HepG2 (cell line): ENCODE results near the gene CCNG1. TPM values are rescaled to one million over a fixed set of nuclear protein-coding genes. Genes with fewer than 3 reads are reported as not detected.

Experiments
- ADNP ChIP-seq: sonication (generic); formaldehyde crosslinking; IDR thresholded peaks from 2 replicates; pipeline ENCODE4 v1.4.0; 2020; ENCODE audit warnings: missing genetic modification reagents
- BRD4 ChIP-seq: sonication (generic); formaldehyde crosslinking; IDR thresholded peaks from 2 replicates; pipeline ENCODE4 v1.4.0; 2020; ENCODE audit warnings: missing genetic modification reagents
- CBX5 ChIP-seq: sonication (generic); formaldehyde crosslinking; IDR thresholded peaks from 2 replicates; pipeline ENCODE4 v1.4.0; 2020; ENCODE audit warnings: missing genetic modification reagents, borderline replicate concordance
- CCDC6 ChIP-seq: sonication (generic); formaldehyde crosslinking; IDR thresholded peaks from 2 replicates; pipeline ENCODE4 v1.8.1; 2022; ENCODE audit warnings: mild to moderate bottlenecking, missing genetic modification reagents, moderate library complexity
- CREBL2 ChIP-seq: sonication (generic); formaldehyde crosslinking; IDR thresholded peaks from 2 replicates; pipeline ENCODE4 v1.8.1; 2023; ENCODE audit warnings: missing genetic modification reagents, mild to moderate bottlenecking, borderline replicate concordance
- DMTF1 ChIP-seq: sonication (generic); formaldehyde crosslinking; IDR thresholded peaks from 2 replicates; pipeline ENCODE4 v1.4.0; 2020; ENCODE audit warnings: mild to moderate bottlenecking, missing genetic modification reagents
- FOSL1 ChIP-seq: sonication (generic); formaldehyde crosslinking; IDR thresholded peaks from 2 replicates; pipeline ENCODE4 v1.9.0; 2021; ENCODE audit warnings: missing genetic modification reagents, borderline replicate concordance
- GATA4 ChIP-seq: sonication (generic); IDR thresholded peaks from 2 replicates; pipeline ENCODE4 v1.6.1; 2016; ENCODE audit warnings: antibody characterized with exemption, low read depth, borderline replicate concordance
- GATAD2A ChIP-seq: IDR thresholded peaks from 2 replicates; pipeline ENCODE4 v1.6.1; 2016
- HINFP ChIP-seq: sonication (generic); formaldehyde crosslinking; IDR thresholded peaks from 2 replicates; pipeline ENCODE4 v1.4.0; 2020; ENCODE audit warnings: low read depth, mild to moderate bottlenecking, missing genetic modification reagents
- ISX ChIP-seq: sonication (generic); formaldehyde crosslinking; conservative IDR thresholded peaks from 2 replicates; pipeline ENCODE4 v1.5.0; 2020; ENCODE audit warnings: missing genetic modification reagents
- KDM1A ChIP-seq: IDR thresholded peaks from 2 replicates; pipeline ENCODE4 v1.6.1; 2016; ENCODE audit warnings: missing compliant biosample characterization
- MNT ChIP-seq: fragments of 450-650 bp; IDR thresholded peaks from 2 replicates; pipeline ENCODE4 v1.6.1; 2016
- NFKB2 ChIP-seq: sonication (generic); formaldehyde crosslinking; IDR thresholded peaks from 2 replicates; pipeline ENCODE4 v1.4.0; 2020; ENCODE audit warnings: missing genetic modification reagents, borderline replicate concordance
- PREB ChIP-seq: sonication (generic); formaldehyde crosslinking; IDR thresholded peaks from 2 replicates; pipeline ENCODE4 v1.4.0; 2020; ENCODE audit warnings: missing genetic modification reagents
- SIN3A ChIP-seq: IDR thresholded peaks from 2 replicates; pipeline ENCODE4 v1.6.1; 2011; ENCODE audit warnings: low read depth, mild to moderate bottlenecking, control low read depth, low read length, borderline replicate concordance
- TSC22D2 ChIP-seq: sonication (generic); formaldehyde crosslinking; IDR thresholded peaks from 2 replicates; pipeline ENCODE4 v1.5.1; 2020; ENCODE audit warnings: missing genetic modification reagents, mild to moderate bottlenecking, borderline replicate concordance
- ZIK1 ChIP-seq: sonication (generic); formaldehyde crosslinking; IDR thresholded peaks from 2 replicates; pipeline ENCODE4 v1.5.0; 2020; ENCODE audit warnings: mild to moderate bottlenecking, low read depth, missing genetic modification reagents, borderline replicate concordance
- ZKSCAN8 ChIP-seq: IDR thresholded peaks from 2 replicates; pipeline ENCODE4 v1.6.1; 2016; ENCODE audit warnings: borderline replicate concordance, missing genetic modification reagents, missing compliant biosample characterization
- ZNF263 ChIP-seq: sonication (generic); formaldehyde crosslinking; IDR thresholded peaks from 2 replicates; pipeline ENCODE4 v1.4.0; 2020; ENCODE audit warnings: missing genetic modification reagents
- ZNF484 ChIP-seq: sonication (generic); formaldehyde crosslinking; IDR thresholded peaks from 2 replicates; pipeline ENCODE4 v1.5.1; 2020; ENCODE audit warnings: mild to moderate bottlenecking, low read depth, missing genetic modification reagents, borderline replicate concordance
- ZNF782 ChIP-seq: sonication (generic); formaldehyde crosslinking; IDR thresholded peaks from 2 replicates; pipeline ENCODE4 v1.4.0; 2020; ENCODE audit warnings: missing genetic modification reagents, mild to moderate bottlenecking, borderline replicate concordance
- polyA plus RNA-seq, 8 experiments: library from polyadenylated mRNA; depleted of rRNA in 3 of 8; stranded (reverse) in 7 of 8; unstranded in 1 of 8; fragments of >200 nt; fragmentation: Illumina TruSeq in 4 of 8; extraction: Trizol in 4 of 8; gene quantifications; 2 replicates each; pipeline versions ENCODE4 v1.2.1 to v1.2.3, GENCODE V29; 2011 to 2016; ENCODE audit warnings: low read depth in 4 of 8, missing spikeins in 1 of 8, mixed read lengths in 1 of 8; ENCODE audit not compliant: insufficient read depth in 1 of 8
- total RNA-seq, 5 experiments: library from RNA; depleted of rRNA; stranded (reverse); fragments of >200 nt; fragmentation: Illumina TruSeq; extraction: Trizol; gene quantifications; 2 replicates each; pipeline ENCODE4 v1.2.3, GENCODE V29; 2016; ENCODE audit warnings: low read depth in 1 of 5

Gene CCNG1
- total and polyA plus RNA-seq, 2 of the 13 experiments (the other 11 are each of a cell fraction or from before 2014, with no cell fraction given): 181 to 353 TPM

- TF ChIP-seq DMTF1 (CRISPR knock-in tag): no peak
- TF ChIP-seq CCDC6 (CRISPR knock-in tag): peak; percentile 62; the same call in 1 of the 2 replicates
- peak; percentile 53; the same call in 1 of the 2 replicates for TF ChIP-seq SIN3A
- no peak for TF ChIP-seq CREBL2 (CRISPR knock-in tag)
- no peak for TF ChIP-seq ZKSCAN8 (CRISPR knock-in tag)
- TF ChIP-seq ZNF782 (CRISPR knock-in tag): no peak
- TF ChIP-seq GATA4: 0 out of 2 replicates have a peak, but pooled peaks have one; percentile 31
- peak; percentile 71; the same call in 1 of the 2 replicates for TF ChIP-seq NFKB2 (CRISPR knock-in tag)
- no peak for TF ChIP-seq MNT
- TF ChIP-seq BRD4: no peak
- no peak for TF ChIP-seq TSC22D2 (CRISPR knock-in tag)
- no peak for TF ChIP-seq ZNF263 (CRISPR knock-in tag)
- TF ChIP-seq ISX (CRISPR knock-in tag): no peak
- peak; percentile 21; the same call in 1 of the 2 replicates for TF ChIP-seq GATAD2A
- TF ChIP-seq ZIK1 (CRISPR knock-in tag): no peak
- TF ChIP-seq CBX5 (CRISPR knock-in tag): no peak; the same call in 1 of the 2 replicates
- TF ChIP-seq ZNF484 (CRISPR knock-in tag): no peak
- no peak for TF ChIP-seq PREB (CRISPR knock-in tag)
- no peak for TF ChIP-seq FOSL1
- peak; percentile 26; the same call in 1 of the 2 replicates for TF ChIP-seq HINFP (CRISPR knock-in tag)
- TF ChIP-seq ADNP (CRISPR knock-in tag): no peak
- TF ChIP-seq KDM1A: no peak
Measured at GRCh38 chr5:163437309-163438182, at the start of gene CCNG1 (continued).
